NCI-H526 treated with DMSO at 0.1 percent for 48 hours (cell line): ENCODE results near the gene G3BP1.
A peak's percentile ranks its signal among the peaks of the same experiment; 100 is the strongest.
"Not testable (repeated sequence)": the region's sequence is repeated elsewhere in the genome, so short reads cannot be mapped to it uniquely, and the experiment has no call there.

Experiments
- DNase-seq: peaks from one replicate; lab custom pipeline; 2025; lab: John Stamatoyannopoulos, UW

The G3BP1 gene

DNA sequence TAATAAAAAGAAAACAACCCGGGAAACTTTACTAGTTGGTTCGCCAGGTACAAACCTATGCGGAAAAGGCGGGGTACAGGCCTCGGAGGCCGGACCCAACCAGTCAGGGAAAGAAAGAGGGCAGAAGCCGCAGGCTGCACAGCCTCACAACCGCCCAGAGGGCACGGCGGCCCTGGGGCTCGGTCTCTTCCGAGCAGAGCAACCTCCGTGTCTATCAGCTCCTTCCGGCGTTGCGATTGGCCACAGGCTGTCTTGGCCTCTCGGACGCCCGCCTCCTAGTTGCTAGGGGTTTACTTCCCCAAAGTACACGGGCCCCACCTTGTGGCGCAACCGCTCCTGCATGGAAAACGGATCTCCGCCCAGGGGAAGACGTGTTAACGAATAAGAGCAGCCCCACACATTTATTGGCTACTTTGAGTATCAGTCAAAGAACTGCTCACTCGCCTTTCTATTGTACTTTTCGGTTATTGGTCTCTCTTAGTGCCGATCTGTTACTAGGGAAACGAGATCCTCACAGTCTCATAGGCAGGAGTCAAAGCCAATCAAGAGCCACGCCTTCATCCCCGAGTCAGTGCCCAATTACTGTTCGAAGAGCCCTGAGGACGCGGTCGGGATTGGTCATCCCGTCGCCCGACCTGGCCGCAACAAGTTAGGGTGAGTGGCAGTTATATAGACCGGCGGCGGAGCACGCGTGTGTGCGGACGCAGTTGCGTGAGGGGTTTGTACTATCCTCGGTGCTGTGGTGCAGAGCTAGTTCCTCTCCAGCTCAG is at the start of gene G3BP1:
Gene G3BP1, plus strand, starts transcription at position 696 of the 770 bp plus-strand sequence. CDS start 14,667 bp downstream, outside the sequence.
- peak; percentile 100 for DNase-seq

DNA sequence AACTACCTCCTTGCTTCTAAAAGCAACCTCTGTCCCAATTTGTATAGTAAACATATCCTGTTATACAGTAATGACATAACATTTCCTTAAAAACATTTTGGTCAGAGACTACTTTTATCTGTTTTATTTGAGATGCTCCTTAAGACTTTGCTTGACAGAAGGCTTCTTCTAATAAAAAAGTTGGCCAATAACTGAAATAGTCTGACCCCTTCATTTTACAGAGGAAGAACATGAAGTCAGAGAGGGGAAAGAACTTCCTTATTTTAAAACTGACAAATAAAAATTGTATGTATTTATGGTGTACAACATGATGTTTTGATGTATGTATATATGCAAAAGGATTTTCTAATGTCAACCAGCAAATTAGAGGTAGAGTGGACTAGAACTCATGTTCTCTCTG is 49.2 kb upstream of the G3BP1 start:
- no peak for DNase-seq

DNA sequence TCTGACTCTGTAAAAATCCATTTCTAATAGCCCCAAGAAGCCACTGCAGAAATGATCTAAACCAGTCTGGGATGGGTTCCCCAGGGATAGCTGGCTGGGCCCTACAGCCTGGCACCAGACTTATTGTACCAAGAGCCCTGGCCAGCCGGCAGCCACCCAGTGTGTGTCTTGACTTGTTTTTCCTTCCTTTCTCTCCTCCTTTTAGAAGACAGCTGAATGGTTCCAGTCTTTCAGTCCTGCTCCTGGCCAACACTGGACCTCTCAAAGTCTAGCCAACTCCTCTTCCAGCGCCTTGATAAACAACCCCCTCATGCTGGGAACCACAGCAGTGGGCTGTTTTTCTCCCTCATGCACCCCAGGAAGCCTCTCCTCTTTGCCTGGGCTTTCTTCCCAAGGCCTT is 47.4 kb upstream of the G3BP1 start:
- DNase-seq = no peak

DNA sequence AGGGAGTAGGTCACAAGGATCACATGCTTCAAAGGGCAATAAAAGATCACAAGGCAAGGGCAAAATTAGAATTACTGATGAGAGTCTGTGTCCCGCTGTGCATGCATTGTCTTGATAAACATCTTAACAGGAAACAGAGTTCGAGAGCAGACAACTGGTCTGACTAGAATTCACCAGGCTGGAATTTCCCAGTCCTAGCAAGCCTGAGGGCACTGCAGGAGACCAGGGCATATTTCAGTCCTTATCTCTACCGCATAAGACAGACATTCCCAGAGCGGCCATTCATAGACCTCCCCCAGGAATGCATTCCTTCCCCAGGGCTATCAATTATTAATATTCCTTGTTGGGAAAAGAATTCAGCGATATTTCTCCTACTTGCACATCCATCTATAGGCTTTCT is 42.2 kb upstream of the G3BP1 start:
- not testable (repeated sequence) for DNase-seq

DNA sequence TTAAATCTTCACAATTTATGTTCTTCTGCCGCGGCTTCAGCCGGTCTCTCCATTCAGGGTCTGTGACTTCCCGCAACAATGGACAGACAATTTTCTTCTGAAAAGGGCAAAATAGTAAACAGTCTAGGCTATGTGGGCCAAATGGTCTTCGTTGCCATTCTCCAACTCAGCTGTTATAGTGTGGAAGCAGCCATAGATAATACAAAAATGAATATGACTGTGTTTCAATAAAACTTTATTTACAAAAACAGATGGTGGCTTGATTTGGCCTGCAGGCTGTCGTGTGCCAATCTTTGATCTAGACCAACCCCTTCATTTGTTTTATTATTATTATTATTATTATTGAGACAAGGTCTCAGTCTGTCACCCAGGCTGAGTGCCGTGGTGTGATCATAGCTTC is 41.4 kb upstream of the G3BP1 start:
- DNase-seq = no peak

DNA sequence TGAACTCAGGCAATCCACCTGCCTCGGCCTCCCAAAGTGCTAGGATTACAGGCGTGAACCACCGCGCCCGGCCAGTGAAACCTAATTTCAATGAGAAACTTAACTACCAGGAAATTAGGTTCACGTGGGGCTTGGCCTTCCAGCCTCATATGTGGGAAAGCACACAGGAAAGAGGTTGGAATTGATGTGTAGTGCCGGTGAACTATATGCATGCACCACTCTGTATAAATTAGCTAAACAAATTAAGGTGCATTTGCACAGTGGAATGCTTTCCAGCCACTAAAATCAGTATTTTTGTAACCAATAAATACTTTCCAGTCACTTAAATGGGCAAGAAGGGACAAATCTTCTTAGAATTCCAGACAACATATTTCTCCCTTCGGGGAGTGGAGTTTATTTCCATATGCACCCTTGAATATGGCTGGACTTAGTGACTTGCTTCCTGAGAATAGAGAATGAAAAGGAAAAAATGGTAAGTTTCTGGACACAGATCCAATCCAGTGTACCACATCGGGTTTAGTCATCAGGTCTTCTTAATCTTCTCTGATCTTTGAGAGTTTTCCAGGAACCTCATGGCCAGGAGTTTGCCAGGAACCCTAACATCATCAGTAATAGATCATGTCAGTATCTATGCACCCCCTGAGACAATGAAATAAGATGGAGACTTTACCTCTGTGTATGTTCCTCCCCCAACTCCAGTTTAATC is 38.2 kb upstream of the G3BP1 start:
- no peak for DNase-seq

DNA sequence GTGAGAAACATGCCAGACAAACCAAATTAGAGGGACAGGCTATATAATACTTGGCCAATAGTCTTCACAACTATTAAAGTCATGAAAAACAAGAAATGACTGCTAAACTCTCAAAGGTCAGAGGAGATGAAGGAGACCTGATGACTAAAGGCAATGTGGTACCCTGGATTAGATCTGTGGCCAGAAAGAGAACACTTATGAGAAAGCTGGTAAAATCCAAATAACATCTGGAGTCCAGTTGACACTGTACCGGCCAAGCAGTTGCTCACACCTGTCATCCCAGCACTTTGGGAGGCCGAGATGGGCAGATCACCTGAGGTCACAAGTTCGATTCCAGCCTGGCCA is 37.7 kb upstream of the G3BP1 start:
- no peak for DNase-seq

DNA sequence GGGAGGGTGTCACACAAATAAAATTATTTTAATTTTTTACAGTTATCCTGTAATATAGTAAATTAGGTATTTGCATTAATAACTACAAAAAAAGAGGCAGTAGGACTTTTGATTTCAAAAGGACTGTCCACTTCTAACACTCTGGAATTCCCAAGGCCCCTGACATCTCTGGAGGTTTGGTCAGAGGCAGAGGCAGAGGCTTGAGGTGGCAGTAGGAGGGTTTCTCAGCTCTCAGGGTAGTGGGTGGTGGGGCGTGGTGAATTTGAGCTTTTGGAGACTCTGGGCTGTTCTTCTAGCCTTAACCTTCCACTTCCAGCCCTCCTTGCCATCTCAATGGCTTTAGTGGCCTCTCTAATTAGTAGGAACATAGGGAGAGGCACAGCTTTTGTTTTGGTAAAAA is 36.1 kb upstream of the G3BP1 start:
- DNase-seq = no peak

DNA sequence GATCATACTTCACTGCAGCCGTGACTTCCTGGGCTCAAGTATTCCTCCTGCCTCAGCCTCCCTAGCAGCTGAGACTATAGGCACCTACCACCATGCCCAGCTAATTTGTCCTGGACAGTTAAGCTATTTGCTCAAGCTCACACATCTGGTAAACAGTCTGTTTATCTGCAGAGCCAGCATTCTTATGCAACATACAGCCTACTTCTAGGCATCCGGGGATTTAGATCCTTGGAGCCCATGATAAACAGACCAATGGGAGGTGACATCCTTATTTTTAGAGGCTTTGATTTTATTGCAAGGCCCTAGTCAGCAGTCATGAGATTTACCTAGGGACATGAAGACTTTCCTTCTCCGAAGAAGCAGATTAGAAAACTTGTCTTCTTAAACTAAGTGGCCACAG is 34.3 kb upstream of the G3BP1 start:
- no peak for DNase-seq

DNA sequence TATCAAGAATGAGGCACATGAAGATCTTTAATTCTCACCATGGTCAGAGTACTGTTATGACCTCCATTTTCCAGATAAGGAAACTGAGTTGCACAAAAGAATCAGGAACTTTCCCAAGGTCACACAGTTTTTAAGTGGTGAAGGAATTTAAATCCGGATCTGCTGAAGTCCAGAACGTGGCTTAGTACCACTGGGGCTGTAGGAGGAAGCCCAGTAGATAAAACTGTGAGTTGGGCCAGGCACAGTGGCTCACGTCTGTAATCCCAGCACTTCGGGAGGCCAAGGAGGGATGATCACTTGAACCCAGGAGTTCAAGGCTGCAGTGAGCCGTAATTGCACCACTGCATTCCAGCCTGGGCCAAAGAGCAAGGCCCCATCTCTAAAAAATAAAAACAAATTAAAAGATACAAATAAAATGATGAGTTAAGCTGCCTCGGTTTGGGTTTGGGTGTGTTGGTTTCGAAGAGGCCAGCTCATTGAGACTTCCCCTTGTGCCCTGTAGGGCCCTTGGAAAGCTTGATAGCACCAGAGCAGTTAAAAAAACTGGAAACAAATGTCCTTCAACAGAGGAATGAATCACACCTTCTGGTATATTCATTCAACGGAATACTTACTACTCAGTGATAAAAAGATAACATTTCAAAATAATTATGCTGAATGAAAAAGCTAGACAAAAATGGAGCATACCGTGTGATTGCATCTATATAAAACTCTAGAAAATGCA is 33.5 kb upstream of the G3BP1 start:
- no peak for DNase-seq

DNA sequence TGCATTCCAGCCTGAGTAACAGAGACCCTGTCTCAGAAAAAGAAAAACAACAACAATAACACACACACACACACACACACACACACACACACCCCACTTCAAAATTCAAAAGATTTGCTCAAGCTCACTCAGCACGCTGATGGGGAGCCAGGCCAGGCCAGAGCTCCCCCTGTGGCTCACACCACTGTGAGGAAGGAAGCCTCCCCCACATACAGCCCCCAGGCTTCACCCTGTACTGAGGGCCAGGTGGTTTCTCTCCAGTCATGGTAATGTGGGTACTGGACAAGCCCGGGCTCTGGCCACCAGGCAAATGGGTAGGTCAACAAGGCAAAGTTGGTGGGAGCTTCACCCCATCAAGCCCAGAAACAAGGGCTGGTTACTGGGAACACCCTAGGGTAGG is 32.4 kb upstream of the G3BP1 start:
- no peak for DNase-seq

DNA sequence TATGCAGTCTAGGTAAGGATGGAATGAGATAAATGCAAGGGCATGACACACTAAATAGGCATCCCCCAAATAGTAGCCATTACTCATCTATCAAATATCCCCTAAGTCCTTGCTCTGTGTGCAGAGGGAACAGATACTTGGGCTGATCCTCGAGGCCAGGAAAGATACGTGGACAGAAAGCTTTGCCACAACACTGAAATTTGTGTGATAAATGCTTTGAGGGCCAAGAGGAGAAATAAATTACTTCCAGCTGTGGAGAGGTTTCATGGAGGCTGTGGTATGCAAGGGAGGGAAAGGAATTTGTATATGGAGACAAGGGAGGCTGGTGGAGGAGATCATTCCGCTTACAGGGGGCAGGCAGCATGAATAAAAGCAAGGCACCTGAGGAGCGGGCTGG is 31.8 kb upstream of the G3BP1 start:
- DNase-seq = no peak

DNA sequence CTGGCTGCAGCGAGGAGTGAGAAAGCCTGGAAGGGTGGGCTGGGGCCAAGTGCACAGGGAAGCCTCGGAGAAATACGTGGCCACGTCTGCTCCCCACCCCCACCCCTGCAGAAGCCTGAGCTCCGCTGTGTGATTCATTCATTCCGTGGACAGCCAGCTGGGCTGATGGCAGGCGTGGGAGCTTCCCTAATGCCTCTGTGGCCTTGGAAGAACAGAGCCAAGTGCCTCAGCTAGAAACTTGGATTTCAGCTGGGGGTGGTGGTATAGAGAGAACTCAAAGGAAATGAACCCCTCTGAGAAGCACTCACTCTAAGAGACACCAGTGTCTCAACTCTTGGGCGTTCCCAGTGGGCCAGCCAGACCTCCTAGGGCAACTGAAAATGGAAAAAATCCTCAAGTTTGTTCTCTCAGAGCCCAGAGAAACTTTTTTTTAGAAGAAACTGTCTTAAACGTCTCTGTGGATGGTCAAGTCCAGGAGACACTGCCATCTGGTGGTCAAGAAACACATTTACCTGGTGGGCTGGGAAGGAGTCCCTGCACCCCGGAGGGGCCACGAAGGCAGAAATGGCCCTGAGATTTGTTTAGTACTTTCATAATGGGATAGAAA is 31.3 kb upstream of the G3BP1 start:
- DNase-seq = no peak

DNA sequence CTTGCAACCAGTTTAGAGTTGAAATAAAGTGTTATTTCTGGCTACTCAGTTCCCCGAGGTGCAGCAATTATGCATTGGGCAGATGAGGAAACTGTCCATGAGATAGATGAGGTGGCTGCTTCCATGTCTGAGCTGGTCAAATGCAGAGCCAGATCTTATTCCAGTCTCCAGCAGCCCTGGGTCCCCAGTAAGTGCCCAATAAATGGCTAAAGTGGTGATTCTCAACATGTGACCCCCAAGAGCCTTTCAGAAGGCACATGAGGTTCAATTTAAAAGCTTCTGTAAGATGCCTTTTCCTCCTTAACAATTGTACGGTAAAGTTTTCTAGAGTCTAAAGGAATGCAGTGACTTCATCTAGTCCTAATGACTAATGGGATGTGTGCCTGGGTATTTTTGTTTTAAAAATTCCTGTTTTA is 30.8 kb upstream of the G3BP1 start:
- no peak for DNase-seq

DNA sequence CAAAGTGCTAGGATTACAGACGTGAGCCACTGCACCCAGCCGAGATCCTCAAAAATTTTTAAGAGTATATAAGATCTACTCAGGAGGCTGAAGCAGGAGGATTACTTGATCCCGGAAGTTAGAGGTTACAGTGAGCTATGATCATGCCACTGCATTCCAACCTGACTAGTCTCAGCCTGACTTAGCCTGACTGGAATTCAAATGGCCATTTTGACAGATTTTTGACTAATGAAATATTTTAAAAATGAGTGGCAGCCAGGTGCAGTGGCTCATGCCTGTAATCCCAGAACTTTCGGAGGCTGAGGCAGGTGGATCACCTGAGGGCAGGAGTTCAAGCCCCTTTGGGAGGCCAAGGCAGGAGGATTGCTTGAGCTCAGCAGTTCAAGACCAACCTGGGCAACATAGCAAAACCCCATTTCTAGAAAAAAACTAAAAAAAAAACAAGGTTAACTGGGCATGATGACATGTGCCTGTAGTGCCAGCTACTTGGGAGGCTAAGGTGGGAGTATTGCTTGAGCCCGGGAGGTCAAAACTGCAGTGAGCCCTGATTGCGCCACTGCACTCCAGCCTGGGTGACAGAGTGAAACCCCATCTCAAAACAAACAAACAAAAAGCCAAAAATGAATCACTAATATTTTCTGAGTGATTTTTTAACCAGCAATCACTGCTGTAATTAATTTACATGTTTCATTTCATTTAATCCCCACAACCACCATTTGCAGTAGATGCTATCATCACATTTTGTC is 29.9 kb upstream of the G3BP1 start:
- no peak for DNase-seq

DNA sequence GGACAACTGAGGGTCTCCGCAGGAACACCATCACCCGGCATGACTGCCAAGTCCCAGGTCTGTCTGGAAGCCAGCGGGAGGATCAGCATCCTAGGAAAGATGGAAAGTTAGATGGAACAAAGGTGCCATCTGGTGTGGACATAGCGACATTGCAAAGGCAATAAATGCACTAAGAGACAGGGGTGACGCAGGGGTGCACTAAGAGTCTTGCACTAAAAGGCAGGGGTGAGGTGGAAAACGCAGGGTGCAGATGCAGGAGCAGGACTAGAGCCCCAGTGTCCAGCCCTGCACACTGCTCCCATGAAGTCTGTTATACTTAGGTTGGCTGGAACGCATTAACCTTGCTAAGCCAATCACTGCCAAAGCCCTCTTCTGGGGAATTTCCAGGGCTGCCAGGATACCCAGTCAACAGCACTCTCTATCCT is 28.9 kb upstream of the G3BP1 start:
- peak; percentile 11 for DNase-seq

DNA sequence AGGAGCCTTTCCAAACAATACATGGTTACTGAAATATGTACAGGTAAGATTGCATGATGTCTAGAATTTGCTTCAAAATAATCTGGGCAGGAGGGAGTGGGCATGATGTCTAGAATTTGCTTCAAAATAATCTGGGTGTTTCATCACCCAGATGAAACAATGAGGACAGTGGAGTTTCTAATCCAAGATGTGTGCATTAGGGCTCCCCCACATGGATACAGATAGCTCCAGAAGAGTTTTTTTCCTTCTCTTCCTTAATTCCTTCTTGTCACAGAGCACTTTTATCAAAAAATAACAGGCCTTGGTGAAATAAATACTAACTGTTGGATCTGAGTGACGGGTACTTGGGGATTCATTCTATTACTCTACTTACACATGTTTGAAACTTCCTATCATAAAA is 28.2 kb upstream of the G3BP1 start:
- no peak for DNase-seq

DNA sequence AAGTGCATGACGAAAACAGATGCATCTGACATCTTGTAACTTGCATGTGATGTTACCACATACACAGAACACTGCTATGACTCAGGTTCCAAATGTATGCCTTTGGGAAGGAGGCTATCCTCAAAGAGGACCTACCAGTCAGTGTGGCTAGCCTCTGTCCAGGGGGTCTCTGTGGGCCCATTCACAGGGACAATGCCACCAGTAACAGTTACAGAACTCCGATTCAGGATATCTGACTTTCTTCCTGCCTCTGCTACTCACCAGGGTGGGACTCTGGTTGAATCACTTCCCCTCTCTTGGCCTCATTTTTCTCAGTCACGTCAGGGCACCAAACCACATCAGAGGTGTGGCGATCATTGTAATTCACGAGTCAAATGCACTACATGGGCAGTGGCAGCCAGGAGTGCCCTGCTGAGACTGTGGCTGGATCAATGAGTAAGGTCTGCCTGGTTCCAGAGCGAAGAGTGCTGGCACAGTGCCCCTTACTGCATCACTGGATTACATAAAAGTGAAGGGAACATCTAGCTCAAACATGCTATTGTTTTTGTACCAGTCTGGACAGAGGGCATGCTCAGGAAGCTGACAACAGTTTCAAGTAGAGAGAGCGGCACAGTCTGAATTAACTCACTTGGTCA is 26.6 kb upstream of the G3BP1 start:
- DNase-seq = no peak

DNA sequence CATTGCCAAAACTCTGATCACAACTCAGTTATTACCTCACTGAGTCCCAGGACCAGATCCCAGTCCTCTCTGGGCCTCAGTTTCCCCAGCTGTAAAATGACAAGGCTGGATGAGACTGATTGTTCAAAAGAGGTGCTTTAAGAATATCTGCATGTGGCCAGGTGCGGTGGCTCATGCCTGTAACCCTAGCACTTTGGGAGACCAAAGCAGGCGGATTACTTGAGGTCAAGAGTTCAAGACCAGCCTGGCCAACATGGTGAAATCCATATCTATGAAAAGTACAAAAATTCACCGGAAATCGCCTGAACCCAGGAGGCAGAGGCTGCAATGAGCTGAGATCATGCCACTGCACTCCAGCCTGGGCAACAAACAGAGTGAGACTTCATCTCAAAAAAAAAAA is 21.6 kb upstream of the G3BP1 start:
- no peak for DNase-seq

DNA sequence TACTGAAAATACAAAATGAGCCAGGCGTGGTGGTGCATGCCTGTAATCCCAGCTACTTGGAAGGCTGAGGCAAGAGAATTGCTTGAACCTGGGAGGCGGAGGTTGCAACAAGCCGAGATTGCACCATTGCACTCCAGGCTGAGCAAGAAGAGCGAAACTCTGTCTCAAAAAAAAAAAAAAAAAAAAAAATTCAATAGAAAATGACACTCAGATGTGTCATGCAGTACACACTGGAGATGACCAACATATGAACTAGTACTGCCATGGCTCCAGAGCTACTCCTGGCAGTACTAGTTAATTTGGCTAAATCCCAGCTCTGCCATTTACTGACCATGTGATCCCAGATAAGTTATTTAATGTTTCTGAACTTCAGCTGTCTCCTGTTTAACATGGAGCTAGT is 20.7 kb upstream of the G3BP1 start:
- no peak for DNase-seq

DNA sequence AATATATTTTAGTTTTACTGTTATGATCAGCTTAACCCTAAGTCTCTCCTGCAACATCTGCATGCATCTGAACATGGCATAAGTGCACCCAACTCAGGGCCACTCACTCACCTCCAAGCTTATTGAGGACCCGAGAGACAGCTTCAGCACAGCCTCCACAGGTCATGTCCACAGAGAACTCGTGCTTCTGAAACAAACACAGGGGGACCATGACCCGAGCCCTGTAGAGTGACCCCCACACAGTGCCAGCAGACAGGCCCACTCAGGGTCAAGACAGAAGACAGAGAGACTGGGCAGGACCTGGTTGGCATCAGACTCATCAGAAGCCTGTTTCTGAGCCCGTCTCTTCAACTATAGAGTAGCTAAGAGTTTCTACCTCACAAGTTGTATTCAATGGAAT is 20.2 kb upstream of the G3BP1 start:
- no peak for DNase-seq

DNA sequence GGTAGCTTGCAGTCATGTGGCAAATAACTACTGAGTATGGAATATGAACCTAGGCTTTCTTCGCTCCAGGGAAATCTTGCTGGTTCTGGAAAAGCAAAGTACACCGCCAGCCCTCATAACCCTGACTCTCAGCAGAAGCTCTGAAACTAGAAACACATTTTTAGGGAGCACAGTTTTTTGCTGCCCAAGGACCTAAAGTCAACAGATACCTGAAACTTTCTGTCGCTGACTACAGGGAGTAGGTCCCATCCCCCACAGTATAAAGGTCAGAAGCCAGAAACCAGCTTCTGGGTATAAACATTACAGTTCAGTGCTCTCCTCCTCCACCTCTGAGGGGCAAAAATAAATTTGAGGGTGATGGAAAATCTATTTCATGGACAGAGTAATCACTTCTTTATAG is 16.4 kb upstream of the G3BP1 start:
- no peak for DNase-seq
